OCI-LY3 (cell line): Measurements from ENCODE around the gene ZNF653.

Experiments used
- EZH2phosphoT487 ChIP-seq: fragments of 200-600 bp; shearing (Covaris generic); IDR thresholded peaks from 2 replicates; pipeline ENCODE4 v1.6.1; 2018; ENCODE audit warnings: antibody characterized with exemption, mixed run types, low read depth
- TF ChIP-seq, protein P1 (sequence below): fragments of 200-600, 300-600 bp; sonication (generic); IDR thresholded peaks from 2 replicates; pipeline ENCODE4 v1.5.1; 2014; ENCODE audit warnings: antibody characterized with exemption, low read length, low read depth

DNA sequence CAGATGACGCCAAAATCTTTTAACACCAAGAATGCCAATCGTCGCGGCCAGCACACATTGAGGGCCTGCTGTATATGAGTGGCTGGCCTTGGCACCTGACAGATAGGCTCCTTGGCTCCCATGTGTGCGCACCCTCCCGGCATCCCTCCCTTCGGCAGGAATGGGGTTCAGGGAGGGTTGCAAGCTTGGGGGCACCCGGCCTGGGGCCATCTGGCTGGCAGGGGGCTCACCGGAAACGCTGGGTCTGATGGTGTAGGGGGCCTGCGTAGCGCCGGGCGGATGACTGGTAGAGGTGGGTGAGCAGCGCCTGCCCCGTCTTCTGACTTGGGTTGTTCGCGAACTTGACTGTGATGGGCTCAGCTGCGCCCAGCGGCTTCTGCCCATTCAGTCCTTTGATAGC lies 47.8 kb downstream of the ZNF653 start:
- TF ChIP-seq, protein P1, sequence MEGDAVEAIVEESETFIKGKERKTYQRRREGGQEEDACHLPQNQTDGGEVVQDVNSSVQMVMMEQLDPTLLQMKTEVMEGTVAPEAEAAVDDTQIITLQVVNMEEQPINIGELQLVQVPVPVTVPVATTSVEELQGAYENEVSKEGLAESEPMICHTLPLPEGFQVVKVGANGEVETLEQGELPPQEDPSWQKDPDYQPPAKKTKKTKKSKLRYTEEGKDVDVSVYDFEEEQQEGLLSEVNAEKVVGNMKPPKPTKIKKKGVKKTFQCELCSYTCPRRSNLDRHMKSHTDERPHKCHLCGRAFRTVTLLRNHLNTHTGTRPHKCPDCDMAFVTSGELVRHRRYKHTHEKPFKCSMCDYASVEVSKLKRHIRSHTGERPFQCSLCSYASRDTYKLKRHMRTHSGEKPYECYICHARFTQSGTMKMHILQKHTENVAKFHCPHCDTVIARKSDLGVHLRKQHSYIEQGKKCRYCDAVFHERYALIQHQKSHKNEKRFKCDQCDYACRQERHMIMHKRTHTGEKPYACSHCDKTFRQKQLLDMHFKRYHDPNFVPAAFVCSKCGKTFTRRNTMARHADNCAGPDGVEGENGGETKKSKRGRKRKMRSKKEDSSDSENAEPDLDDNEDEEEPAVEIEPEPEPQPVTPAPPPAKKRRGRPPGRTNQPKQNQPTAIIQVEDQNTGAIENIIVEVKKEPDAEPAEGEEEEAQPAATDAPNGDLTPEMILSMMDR: no peak
- no peak for TF ChIP-seq EZH2phosphoT487
